ENCODE results near the gene NDE1. TPM values are rescaled to one million over a fixed set of nuclear protein-coding genes. Genes with fewer than 3 reads are reported as not detected.
"Not testable (repeated sequence)": the region's sequence is repeated elsewhere in the genome, so short reads cannot be mapped to it uniquely, and the experiment has no call there.

NDE1 gene
- total RNA-seq, 1 donor from 2014 or later = 12.4 TPM

- no peak overlapping the region for H3K4me3 Mint-ChIP-seq (ENCODE audit: unreplicated experiment)
- peaks cover 2% of the 10 kb centered on the region for H3K27me3 Mint-ChIP-seq (ENCODE audit: unreplicated experiment)
- no peaks in the 10 kb centered on the region for H3K36me3 Mint-ChIP-seq (ENCODE audit: unreplicated experiment)
- no peaks in the 10 kb centered on the region for H3K4me1 Mint-ChIP-seq (ENCODE audit: low read depth, unreplicated experiment)
- DNase-seq = no peak
- no peak overlapping the region for H3K27ac Mint-ChIP-seq (ENCODE audit: unreplicated experiment)
- TF ChIP-seq CTCF (IDR thresholded peaks at IDR 0.05; ENCODE audit: partially characterized antibody, unreplicated experiment) = no peak
- H3K9me3 Mint-ChIP-seq (ENCODE audit: unreplicated experiment) = no peaks in the 10 kb centered on the region
Measured at GRCh38 chr16:15726715-15727114, 76.7 kb downstream of the NDE1 start.

GRCh38 chr16:15727697-15728096 is 77.7 kb downstream of the NDE1 start:
- not testable (repeated sequence) for H3K4me1 Mint-ChIP-seq (ENCODE audit: low read depth, unreplicated experiment); H3K9me3 Mint-ChIP-seq (ENCODE audit: unreplicated experiment); H3K27ac Mint-ChIP-seq (ENCODE audit: unreplicated experiment); H3K36me3 Mint-ChIP-seq (ENCODE audit: unreplicated experiment); H3K27me3 Mint-ChIP-seq (ENCODE audit: unreplicated experiment); H3K4me3 Mint-ChIP-seq (ENCODE audit: unreplicated experiment); DNase-seq

GRCh38 chr16:15729152-15729551 is 79.1 kb downstream of the NDE1 start:
- Mint-ChIP-seq H3K27ac (ENCODE audit: unreplicated experiment) (no peak overlapping the region), H3K4me3 (ENCODE audit: unreplicated experiment) (no peak overlapping the region), H3K27me3 (ENCODE audit: unreplicated experiment) (peaks cover 2% of the 10 kb centered on the region), H3K4me1 (ENCODE audit: low read depth, unreplicated experiment) (no peaks in the 10 kb centered on the region), H3K36me3 (ENCODE audit: unreplicated experiment) (no peaks in the 10 kb centered on the region), H3K9me3 (ENCODE audit: unreplicated experiment) (no peaks in the 10 kb centered on the region)
- DNase-seq = no peak
- TF ChIP-seq CTCF (IDR thresholded peaks at IDR 0.05; ENCODE audit: partially characterized antibody, unreplicated experiment) = no peak

- TF ChIP-seq CTCF (IDR thresholded peaks at IDR 0.05; ENCODE audit: partially characterized antibody, unreplicated experiment) = no peak
Measured at GRCh38 chr16:15732416-15732815, 82.4 kb downstream of the NDE1 start.

GRCh38 chr16:15735610-15736009 is 85.6 kb downstream of the NDE1 start:
- H3K4me3 Mint-ChIP-seq (ENCODE audit: unreplicated experiment) = no peak overlapping the region
- no peak for DNase-seq
- no peak for TF ChIP-seq CTCF (IDR thresholded peaks at IDR 0.05; ENCODE audit: partially characterized antibody, unreplicated experiment)
- no peaks in the 10 kb centered on the region for H3K9me3 Mint-ChIP-seq (ENCODE audit: unreplicated experiment)
- no peak overlapping the region for H3K27ac Mint-ChIP-seq (ENCODE audit: unreplicated experiment)
- no peaks in the 10 kb centered on the region for H3K4me1 Mint-ChIP-seq (ENCODE audit: low read depth, unreplicated experiment)
- no peaks in the 10 kb centered on the region for H3K27me3 Mint-ChIP-seq (ENCODE audit: unreplicated experiment)
- H3K36me3 Mint-ChIP-seq (ENCODE audit: unreplicated experiment) = no peaks in the 10 kb centered on the region

More at GRCh38 chr16:15732416-15732815, 82.4 kb downstream of the NDE1 start:
- Mint-ChIP-seq H3K36me3 (ENCODE audit: unreplicated experiment) (no peaks in the 10 kb centered on the region), H3K9me3 (ENCODE audit: unreplicated experiment) (no peaks in the 10 kb centered on the region), H3K27ac (ENCODE audit: unreplicated experiment) (no peak overlapping the region), H3K27me3 (ENCODE audit: unreplicated experiment) (peaks cover 2% of the 10 kb centered on the region), H3K4me3 (ENCODE audit: unreplicated experiment) (no peak overlapping the region), H3K4me1 (ENCODE audit: low read depth, unreplicated experiment) (no peaks in the 10 kb centered on the region)
- no peak for DNase-seq

GRCh38 chr16:15736529-15736928 is 86.5 kb downstream of the NDE1 start:
- no peak overlapping the region for H3K27ac Mint-ChIP-seq (ENCODE audit: unreplicated experiment)
- H3K4me1 Mint-ChIP-seq (ENCODE audit: low read depth, unreplicated experiment) = no peaks in the 10 kb centered on the region
- no peaks in the 10 kb centered on the region for H3K9me3 Mint-ChIP-seq (ENCODE audit: unreplicated experiment)
- no peak overlapping the region for H3K4me3 Mint-ChIP-seq (ENCODE audit: unreplicated experiment)
- no peak for DNase-seq
- no peaks in the 10 kb centered on the region for H3K36me3 Mint-ChIP-seq (ENCODE audit: unreplicated experiment)
- H3K27me3 Mint-ChIP-seq (ENCODE audit: unreplicated experiment) = no peaks in the 10 kb centered on the region
- no peak for TF ChIP-seq CTCF (IDR thresholded peaks at IDR 0.05; ENCODE audit: partially characterized antibody, unreplicated experiment)
